NT2/D1 (cell line): ENCODE data around the gene CLIP2.

Source experiments
- YY1 ChIP-seq: IDR thresholded peaks from 2 replicates; pipeline ENCODE4 v1.6.1; 2011; ENCODE audit not compliant: insufficient read length, insufficient read depth
- ZNF274 ChIP-seq: IDR thresholded peaks from 2 replicates; pipeline ENCODE4 v1.6.1; 2011; ENCODE audit warnings: mild to moderate bottlenecking, low read depth, low read length

DNA sequence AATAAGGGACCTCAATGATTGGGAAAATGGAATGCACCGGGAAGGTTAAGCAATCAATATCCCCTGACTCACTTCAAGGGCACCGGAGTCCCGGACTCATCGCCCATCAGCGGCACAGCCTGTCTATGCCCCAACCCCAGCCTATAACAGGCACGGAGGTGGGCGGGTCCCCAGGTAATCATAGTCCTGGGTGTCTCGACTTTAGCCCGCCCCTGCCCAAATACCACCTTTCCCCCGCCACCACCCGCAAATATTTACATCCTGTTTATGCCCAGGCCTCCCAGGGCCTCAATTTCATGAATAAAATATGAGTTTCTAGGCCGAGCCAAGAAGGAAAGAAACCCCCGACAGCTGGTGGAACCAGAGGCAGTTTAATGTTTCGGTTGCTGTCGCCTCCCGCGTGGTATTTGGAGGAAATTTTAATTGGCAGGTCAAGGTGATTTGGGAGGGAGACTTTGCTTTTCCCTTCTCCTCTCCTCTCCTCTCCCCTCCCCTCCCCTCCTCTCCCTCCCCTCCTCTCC lies 19.4 kb upstream of the CLIP2 start:
- TF ChIP-seq YY1 (no peak), ZNF274 (no peak)
